ENCODE data around the gene SUPV3L1. TPM values are rescaled to one million over a fixed set of nuclear protein-coding genes. Genes with fewer than 3 reads are reported as not detected.

The SUPV3L1 gene
- total RNA-seq, 4 donors from 2014 or later: 19.6 to 21.4 (median 20.4) TPM

GRCh38 chr10:69145329-69145728 is 34.7 kb upstream of the SUPV3L1 start:
- TF ChIP-seq POLR2A (IDR thresholded peaks at IDR 0.05): no peak
- no peak for TF ChIP-seq CTCF (IDR thresholded peaks at IDR 0.05)
- H3K4me3 ChIP-seq (ENCODE audit: low read depth, poor library complexity, severe bottlenecking): no peak overlapping the region
- no peak for DNase-seq (ENCODE audit: low spot score in 2 of 2)
- intact Hi-C loops (cut with DNase I; ENCODE audit: low total_unique reads): no loop called here
- WGBS, 2 donors: 100% methylated on average over 1 of the region's 1 CpG

- TF ChIP-seq POLR2A (IDR thresholded peaks at IDR 0.05) (no peak), CTCF (IDR thresholded peaks at IDR 0.05) (no peak)
- no peak for DNase-seq (ENCODE audit: low spot score in 2 of 2)
- intact Hi-C loops (cut with DNase I; ENCODE audit: low total_unique reads): no loop called here
- WGBS, 2 donors: 95 to 97% methylated on average over 8 of the region's 8 CpGs
- no peak overlapping the region for H3K4me3 ChIP-seq (ENCODE audit: low read depth, poor library complexity, severe bottlenecking)
These were observed 34.2 kb upstream of the SUPV3L1 start for GRCh38 chr10:69145864-69146263.

- no peak for DNase-seq (ENCODE audit: low spot score in 2 of 2)
- 24 to 30% methylated on average over 2 of the region's 2 CpGs for WGBS, 2 donors
- TF ChIP-seq POLR2A (IDR thresholded peaks at IDR 0.05): no peak
- no peak for TF ChIP-seq CTCF (IDR thresholded peaks at IDR 0.05)
- intact Hi-C loops (cut with DNase I; ENCODE audit: low total_unique reads): no loop called here
- H3K4me3 ChIP-seq (ENCODE audit: low read depth, poor library complexity, severe bottlenecking): no peak overlapping the region
These were observed 33.3 kb upstream of the SUPV3L1 start for GRCh38 chr10:69146759-69147158.

- intact Hi-C loops (cut with DNase I; ENCODE audit: low total_unique reads): no loop called here
- 96 to 99% methylated on average over 3 of the region's 3 CpGs for WGBS, 2 donors
- TF ChIP-seq POLR2A (IDR thresholded peaks at IDR 0.05) (no peak), CTCF (IDR thresholded peaks at IDR 0.05) (no peak)
- no peak overlapping the region for H3K4me3 ChIP-seq (ENCODE audit: low read depth, poor library complexity, severe bottlenecking)
- DNase-seq (ENCODE audit: low spot score in 2 of 2): no peak
These were observed 28.1 kb upstream of the SUPV3L1 start for GRCh38 chr10:69151984-69152383.

- no peak for DNase-seq (ENCODE audit: low spot score in 2 of 2)
- no peak for TF ChIP-seq POLR2A (IDR thresholded peaks at IDR 0.05)
- TF ChIP-seq CTCF (IDR thresholded peaks at IDR 0.05): no peak
- intact Hi-C loops (cut with DNase I; ENCODE audit: low total_unique reads): no loop called here
These were observed 26.8 kb upstream of the SUPV3L1 start for GRCh38 chr10:69153227-69153626.

GRCh38 chr10:69160809-69161241 is 19.2 kb upstream of the SUPV3L1 start:
- intact Hi-C loops (cut with DNase I; ENCODE audit: low total_unique reads): no loop called here
- TF ChIP-seq CTCF (IDR thresholded peaks at IDR 0.05): no peak
- TF ChIP-seq POLR2A (IDR thresholded peaks at IDR 0.05): no peak

More at GRCh38 chr10:69153227-69153626, 26.8 kb upstream of the SUPV3L1 start:
- 90% methylated on average over 6 of the region's 6 CpGs for WGBS, 2 donors
- H3K4me3 ChIP-seq (ENCODE audit: low read depth, poor library complexity, severe bottlenecking): no peak overlapping the region

More at GRCh38 chr10:69160809-69161241, 19.2 kb upstream of the SUPV3L1 start:
- 94 to 98% methylated on average over 2 of the region's 2 CpGs for WGBS, 2 donors
- no peak overlapping the region for H3K4me3 ChIP-seq (ENCODE audit: low read depth, poor library complexity, severe bottlenecking)
- DNase-seq (ENCODE audit: low spot score in 2 of 2): no peak
